DOHH2 (cell line): Measurements from ENCODE around the gene TCF25.
"Not testable (repeated sequence)": the region's sequence is repeated elsewhere in the genome, so short reads cannot be mapped to it uniquely, and the experiment has no call there.

Source experiments
- EZH2phosphoT487 ChIP-seq: fragments of 200-600 bp; sonication (generic); IDR thresholded peaks from 2 replicates; pipeline ENCODE4 v1.6.1; 2017; ENCODE audit warnings: borderline replicate concordance, mild to moderate bottlenecking, antibody characterized with exemption, low read length, moderate library complexity, mixed read lengths
- TF ChIP-seq, protein P1 (sequence below): fragments of 200-600 bp; sonication (generic); IDR thresholded peaks from one replicate; pipeline ENCODE4 v1.5.1; 2014; ENCODE audit warnings: antibody characterized with exemption, mild to moderate bottlenecking, low read depth, low read length; ENCODE audit not compliant: poor library complexity, severe bottlenecking

DNA sequence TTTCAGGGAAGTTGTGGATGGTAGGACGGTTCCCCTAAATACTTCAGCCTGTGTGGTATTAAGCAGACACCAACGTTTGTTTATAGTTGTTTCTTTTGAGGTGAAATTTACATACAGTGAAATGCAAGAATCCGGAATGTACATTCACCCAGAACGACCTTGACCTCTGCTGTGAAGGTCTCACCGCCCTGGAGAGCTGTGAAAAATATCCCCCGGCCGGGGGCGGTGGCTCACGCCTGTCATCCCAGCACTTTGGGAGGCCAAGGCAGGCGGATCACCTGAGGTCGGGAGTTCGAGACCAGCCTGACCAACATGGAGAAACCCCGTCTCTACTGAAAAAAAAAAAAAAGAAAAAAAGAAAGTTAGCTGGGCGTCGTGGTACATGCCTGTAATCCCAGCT is 36.9 kb upstream of the TCF25 start:
- TF ChIP-seq, protein P1, sequence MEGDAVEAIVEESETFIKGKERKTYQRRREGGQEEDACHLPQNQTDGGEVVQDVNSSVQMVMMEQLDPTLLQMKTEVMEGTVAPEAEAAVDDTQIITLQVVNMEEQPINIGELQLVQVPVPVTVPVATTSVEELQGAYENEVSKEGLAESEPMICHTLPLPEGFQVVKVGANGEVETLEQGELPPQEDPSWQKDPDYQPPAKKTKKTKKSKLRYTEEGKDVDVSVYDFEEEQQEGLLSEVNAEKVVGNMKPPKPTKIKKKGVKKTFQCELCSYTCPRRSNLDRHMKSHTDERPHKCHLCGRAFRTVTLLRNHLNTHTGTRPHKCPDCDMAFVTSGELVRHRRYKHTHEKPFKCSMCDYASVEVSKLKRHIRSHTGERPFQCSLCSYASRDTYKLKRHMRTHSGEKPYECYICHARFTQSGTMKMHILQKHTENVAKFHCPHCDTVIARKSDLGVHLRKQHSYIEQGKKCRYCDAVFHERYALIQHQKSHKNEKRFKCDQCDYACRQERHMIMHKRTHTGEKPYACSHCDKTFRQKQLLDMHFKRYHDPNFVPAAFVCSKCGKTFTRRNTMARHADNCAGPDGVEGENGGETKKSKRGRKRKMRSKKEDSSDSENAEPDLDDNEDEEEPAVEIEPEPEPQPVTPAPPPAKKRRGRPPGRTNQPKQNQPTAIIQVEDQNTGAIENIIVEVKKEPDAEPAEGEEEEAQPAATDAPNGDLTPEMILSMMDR = not testable (repeated sequence)
- not testable (repeated sequence) for TF ChIP-seq EZH2phosphoT487
